GM21737 (cell line): Measurements from ENCODE around the gene OR2K2.
"Not testable (repeated sequence)": the region's sequence is repeated elsewhere in the genome, so short reads cannot be mapped to it uniquely, and the experiment has no call there.

Experiments used
- ATAC-seq: cut with Tn5 transposase; IDR thresholded peaks from one replicate; pipeline ENCODE4 v1.9.1; 2021; ENCODE audit warnings: mild to moderate bottlenecking, moderate library complexity; ENCODE audit not compliant: unreplicated experiment

The OR2K2 gene, protein sequence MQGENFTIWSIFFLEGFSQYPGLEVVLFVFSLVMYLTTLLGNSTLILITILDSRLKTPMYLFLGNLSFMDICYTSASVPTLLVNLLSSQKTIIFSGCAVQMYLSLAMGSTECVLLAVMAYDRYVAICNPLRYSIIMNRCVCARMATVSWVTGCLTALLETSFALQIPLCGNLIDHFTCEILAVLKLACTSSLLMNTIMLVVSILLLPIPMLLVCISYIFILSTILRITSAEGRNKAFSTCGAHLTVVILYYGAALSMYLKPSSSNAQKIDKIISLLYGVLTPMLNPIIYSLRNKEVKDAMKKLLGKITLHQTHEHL

GRCh38 chr9:111330124-111330523 is at the start of gene OR2K2:
TSS of gene OR2K2 (minus strand) at chr9:111330224. CDS start at chr9:111328433, 1,791 bp downstream.
- ATAC-seq, result no peak

GRCh38 chr9:111375817-111376564 is 46.0 kb upstream of the OR2K2 start:
- ATAC-seq, result no peak

GRCh38 chr9:111375062-111375461 is 45.0 kb upstream of the OR2K2 start:
- no peak for ATAC-seq

DNA sequence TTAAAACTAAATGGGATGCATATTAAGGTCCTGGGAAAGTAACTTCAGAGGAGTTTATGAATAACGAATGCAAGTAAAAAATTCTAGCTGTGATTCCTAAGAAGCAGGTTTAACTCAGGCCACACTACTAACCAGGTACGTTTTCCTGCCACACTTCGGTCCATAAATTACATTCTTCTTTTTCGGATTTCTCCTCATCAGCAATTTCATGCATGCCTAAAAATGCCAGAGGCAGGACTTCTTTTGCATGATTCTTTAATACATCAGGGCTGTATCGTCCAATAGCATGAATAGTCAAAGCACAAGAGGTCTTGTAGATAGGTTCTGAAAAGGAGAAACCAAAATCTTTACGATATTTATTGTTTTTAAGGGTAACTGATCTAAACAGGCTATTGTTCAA is 42.3 kb upstream of the OR2K2 start:
- no peak for ATAC-seq

- ATAC-seq, result no peak
These were observed 37.0 kb upstream of the OR2K2 start for GRCh38 chr9:111366978-111367377.

GRCh38 chr9:111362526-111362925 is 32.5 kb upstream of the OR2K2 start:
- no peak for ATAC-seq

GRCh38 chr9:111360881-111361280 is 30.9 kb upstream of the OR2K2 start:
- ATAC-seq, result no peak

DNA sequence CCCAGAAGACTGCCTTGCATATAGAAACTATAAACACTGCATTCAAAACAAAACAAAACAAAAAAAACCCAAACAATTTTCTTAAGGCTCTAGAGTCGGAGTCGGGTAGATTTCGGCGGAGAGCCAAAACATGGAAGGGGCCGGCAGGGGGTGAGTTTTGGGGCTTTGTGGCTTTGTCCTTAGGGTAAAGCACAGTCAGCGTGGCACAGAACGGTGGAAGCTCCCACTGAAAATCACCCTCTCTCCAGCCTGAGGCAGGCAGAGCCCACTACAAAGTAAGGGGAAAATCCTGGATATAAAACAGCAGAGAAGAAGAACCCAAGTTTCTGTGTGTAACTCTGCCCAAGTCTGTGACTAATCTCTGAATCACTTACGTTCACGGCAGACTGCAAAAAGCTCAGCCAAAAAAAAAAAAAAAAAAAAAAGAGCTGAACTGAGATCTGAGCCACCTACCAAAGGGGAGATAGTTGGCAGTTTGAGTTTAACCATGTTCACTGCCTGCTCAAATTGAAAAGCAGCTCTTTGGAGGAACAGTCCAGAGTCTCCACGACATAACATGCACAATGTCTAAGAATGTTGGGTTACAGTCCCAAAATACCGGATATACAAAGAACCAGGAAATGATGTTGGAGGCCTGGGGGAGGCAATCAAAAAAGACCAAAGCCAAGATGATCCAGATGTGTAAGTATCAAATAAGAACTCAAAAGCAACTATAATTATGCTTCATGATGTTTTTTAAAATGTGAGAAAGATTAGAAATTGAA is 26.6 kb upstream of the OR2K2 start:
- ATAC-seq, result no peak

GRCh38 chr9:111352545-111352944 is 22.5 kb upstream of the OR2K2 start:
- ATAC-seq, result no peak

GRCh38 chr9:111350556-111350955 is 20.5 kb upstream of the OR2K2 start:
- ATAC-seq, result no peak

GRCh38 chr9:111349766-111350165 is 19.7 kb upstream of the OR2K2 start:
- no peak for ATAC-seq

DNA sequence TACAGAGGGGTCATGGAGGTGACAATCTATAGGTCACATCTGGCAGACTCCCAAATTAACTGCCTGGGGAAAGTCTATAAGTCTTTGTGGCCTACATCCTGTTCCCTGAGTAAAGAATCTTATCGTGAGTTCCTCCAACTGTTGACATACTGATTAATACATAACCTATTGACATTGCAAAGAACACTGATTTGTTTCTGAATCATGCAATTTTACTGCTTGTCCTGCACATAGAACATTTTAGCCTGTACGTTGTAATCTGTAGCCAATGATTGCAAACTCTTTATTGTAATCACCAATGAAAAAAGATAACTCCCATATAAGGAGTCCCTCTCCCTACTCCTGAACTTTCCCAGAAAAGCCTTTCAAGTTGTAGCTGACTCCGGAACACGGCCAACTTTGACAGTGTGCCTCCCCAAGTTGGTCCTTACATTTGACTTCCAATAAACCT is 18.8 kb upstream of the OR2K2 start:
- no peak for ATAC-seq

GRCh38 chr9:111334318-111334863 is 4.4 kb upstream of the OR2K2 start:
- not testable (repeated sequence) for ATAC-seq

DNA sequence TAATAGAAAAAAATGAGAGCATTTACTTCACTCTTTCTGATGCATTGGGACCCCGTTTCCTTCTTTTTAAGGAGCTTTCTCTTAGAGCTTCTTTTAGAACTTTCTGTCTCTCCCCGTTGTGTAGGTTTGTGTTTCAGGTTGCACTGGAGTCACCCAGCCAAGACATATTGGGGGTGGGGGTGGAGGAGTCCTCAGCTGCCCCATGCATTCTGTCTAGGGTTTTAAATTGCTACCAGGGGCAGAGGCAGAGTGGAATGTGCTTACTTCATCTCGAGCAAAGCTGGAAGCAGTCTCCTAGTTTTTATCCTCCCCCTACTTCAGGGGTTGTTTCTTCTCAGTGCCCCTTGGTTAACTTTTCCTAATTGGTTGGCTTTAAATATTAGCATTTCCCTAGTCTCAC is 9.4 kb downstream of the OR2K2 start:
- no peak for ATAC-seq

GRCh38 chr9:111316796-111317195 is 13.2 kb downstream of the OR2K2 start:
- ATAC-seq, result no peak

DNA sequence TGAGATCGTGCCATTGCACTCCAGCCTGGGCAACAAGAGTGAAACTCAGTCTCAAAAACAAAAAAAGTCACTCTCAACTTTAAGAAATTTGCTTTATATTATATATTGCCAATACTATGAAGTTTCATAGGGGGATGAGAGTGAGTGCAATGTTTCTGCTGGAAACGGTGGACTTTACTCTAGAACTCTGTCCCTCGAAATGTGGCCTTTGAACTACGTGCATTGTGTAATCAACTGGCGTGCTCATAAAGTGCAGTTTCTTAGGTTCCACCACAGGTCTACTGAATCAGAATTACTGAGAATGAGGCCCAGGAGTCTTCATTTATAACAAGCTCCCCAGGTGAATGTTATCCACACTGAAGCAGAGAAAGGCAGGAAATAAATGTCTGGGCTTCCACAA is 24.1 kb downstream of the OR2K2 start:
- no peak for ATAC-seq

DNA sequence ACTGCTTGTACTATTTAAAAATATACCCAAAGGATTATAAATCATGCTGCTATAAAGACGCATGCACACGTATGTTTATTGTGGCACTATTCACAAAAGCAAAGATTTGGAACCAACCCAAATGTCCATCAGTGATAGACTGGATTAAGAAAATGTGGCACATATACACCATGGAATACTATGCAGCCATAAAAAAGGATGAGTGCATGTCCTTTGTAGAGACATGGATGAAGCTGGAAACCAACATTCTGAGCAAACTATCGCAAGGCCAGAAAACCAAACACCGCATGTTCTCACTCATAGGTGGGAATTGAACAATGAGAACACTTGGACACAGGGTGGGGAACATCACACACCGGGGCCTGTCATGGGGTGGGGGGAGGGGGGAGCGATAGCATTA is 26.0 kb downstream of the OR2K2 start:
- not testable (repeated sequence) for ATAC-seq

- ATAC-seq, result no peak
These were observed 28.8 kb downstream of the OR2K2 start for GRCh38 chr9:111301195-111301594.

- ATAC-seq, result no peak
These were observed 29.8 kb downstream of the OR2K2 start for GRCh38 chr9:111300140-111300735.

DNA sequence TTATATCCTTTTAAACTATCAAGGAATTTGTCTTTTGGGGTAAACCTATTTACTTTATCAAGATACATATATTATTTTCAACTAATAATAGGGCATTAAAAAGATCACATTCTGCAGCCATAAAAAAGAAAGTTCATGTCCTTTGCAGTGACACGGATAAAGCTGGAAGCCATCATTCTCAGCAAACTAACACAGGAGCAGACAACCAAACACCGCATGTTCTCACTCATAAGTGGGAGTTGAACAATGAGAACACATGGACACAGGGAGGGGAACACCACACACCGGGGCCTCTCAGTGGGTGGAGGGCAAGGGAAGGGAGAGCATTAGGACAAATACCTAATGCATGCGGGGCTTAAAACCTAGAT is 30.4 kb downstream of the OR2K2 start:
- ATAC-seq, result not testable (repeated sequence)
